ENCODE data around the gene METTL16.

The METTL16 gene

GRCh38 chr17:2378905-2379304 lies 132.8 kb downstream of the METTL16 start:
- no peak for DNase-seq (ENCODE audit: low spot score)
- TF ChIP-seq CTCF (IDR thresholded peaks at IDR 0.05): no peak
- Histone ChIP-seq H3K4me3 (no peak overlapping the region), H3K27ac (no peak overlapping the region)

GRCh38 chr17:2377659-2378058 lies 134.0 kb downstream of the METTL16 start:
- Histone ChIP-seq H3K4me3 (no peak overlapping the region), H3K27ac (no peak overlapping the region)
- TF ChIP-seq CTCF (IDR thresholded peaks at IDR 0.05): no peak
- no peak for DNase-seq (ENCODE audit: low spot score)

GRCh38 chr17:2376107-2376506 lies 135.6 kb downstream of the METTL16 start:
- no peak for DNase-seq (ENCODE audit: low spot score)
- H3K27ac ChIP-seq: no peak overlapping the region
- no peak overlapping the region for H3K4me3 ChIP-seq
- TF ChIP-seq CTCF (IDR thresholded peaks at IDR 0.05): no peak

- H3K27ac ChIP-seq: no peak overlapping the region
- DNase-seq (ENCODE audit: low spot score): no peak
- no peak overlapping the region for H3K4me3 ChIP-seq
- TF ChIP-seq CTCF (IDR thresholded peaks at IDR 0.05): no peak
Measured at GRCh38 chr17:2375406-2375805, 136.3 kb downstream of the METTL16 start.

- no peak overlapping the region for H3K27ac ChIP-seq
- TF ChIP-seq CTCF (IDR thresholded peaks at IDR 0.05): no peak
- no peak overlapping the region for H3K4me3 ChIP-seq
- DNase-seq (ENCODE audit: low spot score): no peak
Measured at GRCh38 chr17:2374549-2375285, 137.0 kb downstream of the METTL16 start.

- H3K4me3 ChIP-seq: no peak overlapping the region
- no peak overlapping the region for H3K27ac ChIP-seq
- no peak for DNase-seq (ENCODE audit: low spot score)
- no peak for TF ChIP-seq CTCF (IDR thresholded peaks at IDR 0.05)
Measured at GRCh38 chr17:2373179-2373578, 138.5 kb downstream of the METTL16 start.

GRCh38 chr17:2372681-2373080 lies 139.0 kb downstream of the METTL16 start:
- H3K27ac ChIP-seq: no peak overlapping the region
- DNase-seq (ENCODE audit: low spot score): no peak
- no peak for TF ChIP-seq CTCF (IDR thresholded peaks at IDR 0.05)
- H3K4me3 ChIP-seq: no peak overlapping the region
